Ascending aorta (tissue), 2 donors: ENCODE data around the gene RHBG. TPM values are rescaled to one million over a fixed set of nuclear protein-coding genes. Genes with fewer than 3 reads are reported as not detected.
"Not testable (repeated sequence)": the region's sequence is repeated elsewhere in the genome, so short reads cannot be mapped to it uniquely, and the experiment has no call there.

Experiments used
- DNase-seq, 2 donors: peaks; one replicate each; pipeline ENCODE4 v3.0.0-alpha.2; 2019; ENCODE audit warnings: low spot score in 2 of 2
- H3K27ac ChIP-seq, 2 donors: fragments of 200-600 bp; sonication (generic); one replicate each; pipeline ENCODE4 v1.5.1; 2016 to 2017; ENCODE audit warnings: mild to moderate bottlenecking in 1 of 2
- H3K27me3 ChIP-seq: fragments of 200-600 bp; sonication (generic); one replicate; pipeline ENCODE4 v1.5.1; 2017
- H3K36me3 ChIP-seq, 2 donors: fragments of 200-600 bp; sonication (generic); one replicate each; pipeline ENCODE4 v1.5.1; 2016
- H3K4me1 ChIP-seq, 2 donors: fragments of 200-600 bp; sonication (generic); one replicate each; pipeline ENCODE4 v1.5.1; 2016 to 2017; ENCODE audit warnings: mild to moderate bottlenecking in 1 of 2
- H3K4me3 ChIP-seq, 2 donors: fragments of 200-600 bp; sonication (generic); one replicate each; pipeline ENCODE4 v1.5.1; 2016 to 2017; ENCODE audit warnings: mild to moderate bottlenecking in 1 of 2
- H3K9me3 ChIP-seq, 2 donors: fragments of 200-600 bp; sonication (generic); one replicate each; pipeline ENCODE4 v1.5.1; 2016
- intact Hi-C: fragments of 100-400 bp; cut with DNase I; formaldehyde crosslinking; loops from one replicate; pipeline ENCODE4 v1.15.1; 2023
- total RNA-seq: library from RNA; depleted of rRNA; stranded (reverse); fragments of >200 nt; gene quantifications from one replicate; pipeline ENCODE4 v1.1.0, GENCODE V29; 2016
- TF ChIP-seq, protein P1 (sequence below), 3 experiments: fragments of 200-600 bp in 2 of 3; fragments of 450-650 bp in 1 of 3; sonication (generic) in 2 of 3; IDR thresholded peaks; one replicate each; pipeline ENCODE4 v1.5.1; 2016 to 2019; ENCODE audit warnings: antibody characterized with exemption in 3 of 3, mild to moderate bottlenecking in 1 of 3, moderate library complexity in 1 of 3

RHBG gene
- total RNA-seq, 1 donor from 2014 or later: not detected

DNA sequence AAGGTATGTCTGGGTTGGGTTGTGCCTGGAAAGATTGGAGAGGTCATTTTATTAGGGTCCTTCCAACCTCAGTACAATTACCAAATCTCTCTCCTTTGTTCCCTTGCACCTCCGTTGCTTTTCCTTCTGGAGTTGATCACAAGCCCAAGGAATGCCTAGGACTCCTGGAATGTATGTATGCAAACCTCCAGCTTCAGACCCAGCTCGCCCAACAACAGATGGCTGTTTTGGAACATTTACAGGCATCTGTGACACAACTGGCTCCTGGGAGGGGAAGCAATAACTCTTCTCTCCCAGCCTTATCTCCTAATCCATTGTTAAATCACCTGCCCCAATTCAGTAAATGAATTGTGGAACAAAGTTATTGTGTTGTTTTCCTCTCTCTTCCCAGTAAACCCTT is 22.4 kb upstream of the RHBG start:
- TF ChIP-seq, protein P1, sequence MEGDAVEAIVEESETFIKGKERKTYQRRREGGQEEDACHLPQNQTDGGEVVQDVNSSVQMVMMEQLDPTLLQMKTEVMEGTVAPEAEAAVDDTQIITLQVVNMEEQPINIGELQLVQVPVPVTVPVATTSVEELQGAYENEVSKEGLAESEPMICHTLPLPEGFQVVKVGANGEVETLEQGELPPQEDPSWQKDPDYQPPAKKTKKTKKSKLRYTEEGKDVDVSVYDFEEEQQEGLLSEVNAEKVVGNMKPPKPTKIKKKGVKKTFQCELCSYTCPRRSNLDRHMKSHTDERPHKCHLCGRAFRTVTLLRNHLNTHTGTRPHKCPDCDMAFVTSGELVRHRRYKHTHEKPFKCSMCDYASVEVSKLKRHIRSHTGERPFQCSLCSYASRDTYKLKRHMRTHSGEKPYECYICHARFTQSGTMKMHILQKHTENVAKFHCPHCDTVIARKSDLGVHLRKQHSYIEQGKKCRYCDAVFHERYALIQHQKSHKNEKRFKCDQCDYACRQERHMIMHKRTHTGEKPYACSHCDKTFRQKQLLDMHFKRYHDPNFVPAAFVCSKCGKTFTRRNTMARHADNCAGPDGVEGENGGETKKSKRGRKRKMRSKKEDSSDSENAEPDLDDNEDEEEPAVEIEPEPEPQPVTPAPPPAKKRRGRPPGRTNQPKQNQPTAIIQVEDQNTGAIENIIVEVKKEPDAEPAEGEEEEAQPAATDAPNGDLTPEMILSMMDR (IDR thresholded peaks at IDR 0.05): no peak
- Histone ChIP-seq H3K4me1 (no peaks in the 10 kb centered on the region), H3K9me3 (no peaks in the 10 kb centered on the region), H3K27me3 (no peaks in the 10 kb centered on the region), H3K36me3 (no peaks in the 10 kb centered on the region), H3K4me3 (no peak overlapping the region), H3K27ac (no peak overlapping the region)
- no peak for DNase-seq
- intact Hi-C loops: no loop called here

DNA sequence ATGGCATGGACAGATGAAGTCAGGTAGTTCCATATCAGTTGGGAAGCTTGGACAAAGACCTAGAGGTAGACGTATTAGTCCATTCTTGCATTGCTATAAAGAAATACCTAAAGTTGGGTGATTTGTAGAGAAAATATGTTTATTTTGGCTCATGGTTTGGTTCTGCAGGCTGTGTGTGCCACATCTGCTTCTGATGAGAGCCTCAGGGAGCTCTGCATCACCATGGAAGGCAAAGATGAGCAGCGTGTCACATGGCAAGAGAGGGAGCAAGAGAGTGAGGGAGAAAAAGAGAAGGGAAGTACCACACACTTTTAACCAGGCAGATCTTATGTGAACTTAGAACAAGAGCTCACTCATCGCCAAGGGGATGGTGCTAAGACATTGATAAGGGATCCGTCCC is 21.7 kb upstream of the RHBG start:
- H3K27ac ChIP-seq: no peak overlapping the region
- H3K4me3 ChIP-seq: no peak overlapping the region
- intact Hi-C loops: no loop called here
- TF ChIP-seq, protein P1 (IDR thresholded peaks at IDR 0.05): no peak
- no peaks in the 10 kb centered on the region for H3K36me3 ChIP-seq
- H3K27me3 ChIP-seq: no peaks in the 10 kb centered on the region
- no peaks in the 10 kb centered on the region for H3K9me3 ChIP-seq
- DNase-seq: no peak
- H3K4me1 ChIP-seq: no peaks in the 10 kb centered on the region

DNA sequence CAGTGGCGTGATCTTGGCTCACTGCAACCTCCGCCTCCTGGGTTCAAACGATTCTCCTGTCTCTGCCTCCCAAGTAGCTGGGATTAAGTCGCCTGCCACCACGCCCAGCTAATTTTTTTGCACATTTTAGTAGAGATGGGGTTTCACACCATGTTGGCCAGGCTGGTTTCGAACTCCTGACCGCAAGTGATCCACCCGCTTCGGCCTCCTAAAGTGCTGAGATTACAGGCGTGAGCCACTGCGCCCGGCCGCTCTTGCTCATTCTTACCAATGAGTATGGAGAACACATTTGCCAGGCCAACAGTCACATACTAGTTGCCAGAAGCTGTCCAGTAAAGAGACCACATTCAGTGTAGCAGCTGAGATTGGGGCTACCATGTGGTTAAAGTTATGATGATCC is 16.5 kb upstream of the RHBG start:
- H3K4me1 ChIP-seq, H3K27ac ChIP-seq, DNase-seq, H3K27me3 ChIP-seq, intact Hi-C loops, H3K9me3 ChIP-seq, H3K4me3 ChIP-seq, H3K36me3 ChIP-seq: not testable (repeated sequence)

DNA sequence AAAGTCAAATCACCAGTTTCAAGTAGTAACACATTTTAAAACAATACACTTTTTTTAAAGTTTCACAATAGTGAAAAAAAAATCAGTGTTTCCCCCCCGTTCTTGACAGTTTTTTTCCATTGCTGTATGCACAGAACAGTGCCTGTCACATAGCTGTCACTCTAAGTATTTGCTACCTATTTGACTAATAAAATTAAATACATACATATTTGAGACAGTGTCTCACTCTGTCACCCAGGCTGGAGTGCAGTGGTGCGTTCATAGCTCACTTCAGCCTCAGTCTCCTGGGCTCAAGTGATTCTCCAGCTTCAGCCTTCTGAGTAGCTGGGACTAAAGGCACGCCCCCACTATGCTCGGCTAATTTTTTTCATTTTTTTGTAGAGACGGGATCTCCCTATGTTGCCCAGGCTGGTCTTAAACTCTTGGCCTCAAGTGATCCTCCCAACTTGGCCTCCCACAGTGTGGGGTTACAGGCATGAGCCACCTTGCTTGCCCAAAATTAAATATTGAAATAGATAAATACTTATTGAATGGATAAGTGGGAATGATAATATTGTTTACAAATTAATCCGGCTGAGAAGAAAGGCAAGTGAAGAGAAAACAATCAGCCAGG is 12.6 kb upstream of the RHBG start:
- TF ChIP-seq, protein P1 (IDR thresholded peaks at IDR 0.05): no peak
- H3K4me3 ChIP-seq: no peak overlapping the region
- no peaks in the 10 kb centered on the region for H3K27me3 ChIP-seq
- DNase-seq: no peak
- intact Hi-C loops: no loop called here
- no peak overlapping the region for H3K27ac ChIP-seq
- H3K9me3 ChIP-seq: no peaks in the 10 kb centered on the region
- no peaks in the 10 kb centered on the region for H3K4me1 ChIP-seq
- no peaks in the 10 kb centered on the region for H3K36me3 ChIP-seq

DNA sequence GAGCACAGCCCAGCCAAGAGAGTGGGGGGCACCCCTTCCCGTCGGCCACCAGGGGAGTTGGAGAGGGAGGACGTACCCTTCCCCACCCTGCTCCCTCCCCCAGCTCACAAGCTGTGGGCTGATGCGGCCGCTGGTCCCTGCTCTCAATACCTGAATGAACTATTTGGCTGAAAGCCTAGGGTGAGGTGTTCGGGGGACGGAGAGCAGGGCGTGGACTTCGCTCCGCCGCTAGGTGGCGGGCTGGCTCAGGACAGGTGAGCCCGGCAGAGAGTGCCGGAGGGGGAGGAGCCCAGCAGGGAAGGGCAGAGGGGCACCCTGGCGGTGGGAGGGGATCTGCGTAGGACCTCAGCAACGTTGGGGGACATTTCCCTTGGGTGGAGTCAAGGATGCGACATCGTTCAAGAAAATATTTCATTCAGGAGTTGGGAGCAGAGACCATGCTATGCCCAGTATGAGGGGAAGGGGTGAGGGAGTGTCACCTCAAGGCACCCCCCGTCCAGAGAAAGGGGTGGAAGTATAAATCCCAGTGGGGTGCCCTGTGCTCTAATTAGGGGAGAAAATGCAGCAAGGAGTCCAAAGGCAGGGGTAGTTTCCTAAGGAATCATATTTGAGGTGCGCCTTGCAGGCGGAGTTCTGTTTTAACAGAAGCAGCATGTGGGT is 12.0 kb upstream of the RHBG start:
- intact Hi-C loops: no loop called here
- H3K4me3 ChIP-seq: no peak overlapping the region
- no peaks in the 10 kb centered on the region for H3K27me3 ChIP-seq
- no peaks in the 10 kb centered on the region for H3K4me1 ChIP-seq
- no peaks in the 10 kb centered on the region for H3K9me3 ChIP-seq
- no peak for DNase-seq
- no peak overlapping the region for H3K27ac ChIP-seq
- no peaks in the 10 kb centered on the region for H3K36me3 ChIP-seq
- TF ChIP-seq, protein P1 (IDR thresholded peaks at IDR 0.05): peak in 2 of 3 experiments; percentile 14 to 20

DNA sequence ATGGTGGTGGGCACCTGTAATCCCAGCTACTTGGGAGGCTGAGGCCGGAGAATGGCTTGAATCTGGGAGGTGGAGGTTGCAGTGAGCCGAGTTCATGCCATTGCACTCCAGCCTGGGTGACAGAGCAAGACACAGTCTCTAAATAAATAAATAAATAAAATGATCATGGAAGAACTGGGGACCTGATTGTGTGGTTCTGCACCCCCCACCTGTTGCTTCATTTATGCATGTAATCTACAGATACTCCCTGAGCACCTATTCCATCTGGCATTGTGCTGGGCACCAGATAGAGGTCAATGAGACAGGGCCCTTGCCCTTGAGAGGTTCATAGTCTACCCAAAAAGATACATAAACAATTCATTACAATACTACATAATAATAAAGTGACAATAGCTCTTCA is 11.0 kb upstream of the RHBG start:
- H3K9me3 ChIP-seq: no peaks in the 10 kb centered on the region
- H3K36me3 ChIP-seq: no peaks in the 10 kb centered on the region
- no peak overlapping the region for H3K4me3 ChIP-seq
- TF ChIP-seq, protein P1 (IDR thresholded peaks at IDR 0.05): no peak
- no peak for DNase-seq
- H3K27ac ChIP-seq: no peak overlapping the region
- no peaks in the 10 kb centered on the region for H3K27me3 ChIP-seq
- H3K4me1 ChIP-seq: no peaks in the 10 kb centered on the region
- intact Hi-C loops: no loop called here
